ENCODE data around the gene UBAC2. TPM values are rescaled to one million over a fixed set of nuclear protein-coding genes. Genes with fewer than 3 reads are reported as not detected.

Gene UBAC2
- total RNA-seq, 1 donor from 2014 or later = 59.8 TPM

GRCh38 chr13:99316657-99317256 is 116.1 kb downstream of the UBAC2 start:
- Mint-ChIP-seq H3K27me3 (ENCODE audit: low read depth) (no peaks in the 10 kb centered on the region), H3K36me3 (ENCODE audit: low read depth) (peaks cover 28% of the 10 kb centered on the region), H3K9me3 (no peaks in the 10 kb centered on the region), H3K27ac (ENCODE audit: unreplicated experiment) (no peak overlapping the region), H3K4me3 (no peak overlapping the region), H3K4me1 (peaks cover 30% of the 10 kb centered on the region)
- no peak for DNase-seq (ENCODE audit: low read depth, low spot score)
- no peak for TF ChIP-seq CTCF (conservative IDR thresholded peaks at IDR 0.05)

GRCh38 chr13:99320693-99321481 is 120.2 kb downstream of the UBAC2 start:
- DNase-seq (ENCODE audit: low read depth, low spot score) = no peak
- no peaks in the 10 kb centered on the region for H3K27me3 Mint-ChIP-seq (ENCODE audit: low read depth)
- H3K9me3 Mint-ChIP-seq = no peaks in the 10 kb centered on the region
- no peak overlapping the region for H3K27ac Mint-ChIP-seq (ENCODE audit: unreplicated experiment)
- H3K36me3 Mint-ChIP-seq (ENCODE audit: low read depth) = peaks cover 16% of the 10 kb centered on the region
- peaks cover 7% of the 10 kb centered on the region for H3K4me1 Mint-ChIP-seq
- H3K4me3 Mint-ChIP-seq = no peak overlapping the region
- no peak for TF ChIP-seq CTCF (conservative IDR thresholded peaks at IDR 0.05)

GRCh38 chr13:99321709-99322108 is 121.1 kb downstream of the UBAC2 start:
- DNase-seq (ENCODE audit: low read depth, low spot score) = no peak
- no peak overlapping the region for H3K27ac Mint-ChIP-seq (ENCODE audit: unreplicated experiment)
- H3K9me3 Mint-ChIP-seq = no peaks in the 10 kb centered on the region
- peaks cover 11% of the 10 kb centered on the region for H3K36me3 Mint-ChIP-seq (ENCODE audit: low read depth)
- H3K4me1 Mint-ChIP-seq = peaks cover 1% of the 10 kb centered on the region
- no peak for TF ChIP-seq CTCF (conservative IDR thresholded peaks at IDR 0.05)
- no peak overlapping the region for H3K4me3 Mint-ChIP-seq
- no peaks in the 10 kb centered on the region for H3K27me3 Mint-ChIP-seq (ENCODE audit: low read depth)

GRCh38 chr13:99322297-99323103 is 121.8 kb downstream of the UBAC2 start:
- no peak for DNase-seq (ENCODE audit: low read depth, low spot score)
- H3K27me3 Mint-ChIP-seq (ENCODE audit: low read depth) = no peaks in the 10 kb centered on the region
- no peaks in the 10 kb centered on the region for H3K9me3 Mint-ChIP-seq
- no peak overlapping the region for H3K4me3 Mint-ChIP-seq
- H3K36me3 Mint-ChIP-seq (ENCODE audit: low read depth) = peaks cover 11% of the 10 kb centered on the region
- H3K27ac Mint-ChIP-seq (ENCODE audit: unreplicated experiment) = no peak overlapping the region
- TF ChIP-seq CTCF (conservative IDR thresholded peaks at IDR 0.05) = no peak
- H3K4me1 Mint-ChIP-seq = no peaks in the 10 kb centered on the region

GRCh38 chr13:99323488-99323887 is 122.8 kb downstream of the UBAC2 start:
- Mint-ChIP-seq H3K4me1 (no peaks in the 10 kb centered on the region), H3K27me3 (ENCODE audit: low read depth) (no peaks in the 10 kb centered on the region), H3K4me3 (no peak overlapping the region), H3K27ac (ENCODE audit: unreplicated experiment) (no peak overlapping the region), H3K36me3 (ENCODE audit: low read depth) (peaks cover 11% of the 10 kb centered on the region), H3K9me3 (no peaks in the 10 kb centered on the region)
- TF ChIP-seq CTCF (conservative IDR thresholded peaks at IDR 0.05) = no peak
- DNase-seq (ENCODE audit: low read depth, low spot score) = no peak

Measured in neural crest cell (in vitro differentiated cells).